Fibroblast of mammary gland (primary cell): ENCODE measurements around the gene RCN2.
A peak's percentile ranks its signal among the peaks of the same experiment; 100 is the strongest.

Experiments
- DNase-seq: peaks from one replicate; pipeline ENCODE4 v3.0.0-alpha.2; 2010; ENCODE audit warnings: low read depth
- H3K4me3 ChIP-seq: 2 replicates; pipeline ENCODE4 v1.5.1; 2011; ENCODE audit warnings: low read depth, mild to moderate bottlenecking, low read length, moderate library complexity; ENCODE audit not compliant: control insufficient read depth
- TF ChIP-seq, protein P1 (sequence below): conservative IDR thresholded peaks from 2 replicates; pipeline ENCODE4 v1.5.1; 2011; ENCODE audit warnings: low read depth, low read length, inconsistent platforms; ENCODE audit not compliant: control insufficient read depth, insufficient read depth

The RCN2 gene

DNA sequence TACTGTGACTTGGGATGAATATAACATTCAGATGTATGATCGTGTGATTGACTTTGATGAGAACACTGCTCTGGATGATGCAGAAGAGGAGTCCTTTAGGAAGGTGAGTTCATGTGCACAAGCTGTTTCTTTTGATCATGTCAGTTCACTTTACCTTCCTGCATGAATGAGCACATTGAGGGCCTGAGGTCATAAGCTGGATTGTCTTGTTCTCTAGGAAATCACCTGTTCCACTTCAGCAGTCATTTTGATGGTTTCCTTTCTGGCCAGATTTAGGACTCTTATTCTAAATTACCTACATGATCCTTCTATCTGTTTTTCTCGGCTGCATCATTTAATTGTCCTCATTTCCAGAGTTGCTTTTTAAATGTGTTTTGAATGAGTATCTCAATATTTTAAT lies 4.1 kb downstream of the RCN2 start:
- no peak for DNase-seq
- TF ChIP-seq, protein P1, sequence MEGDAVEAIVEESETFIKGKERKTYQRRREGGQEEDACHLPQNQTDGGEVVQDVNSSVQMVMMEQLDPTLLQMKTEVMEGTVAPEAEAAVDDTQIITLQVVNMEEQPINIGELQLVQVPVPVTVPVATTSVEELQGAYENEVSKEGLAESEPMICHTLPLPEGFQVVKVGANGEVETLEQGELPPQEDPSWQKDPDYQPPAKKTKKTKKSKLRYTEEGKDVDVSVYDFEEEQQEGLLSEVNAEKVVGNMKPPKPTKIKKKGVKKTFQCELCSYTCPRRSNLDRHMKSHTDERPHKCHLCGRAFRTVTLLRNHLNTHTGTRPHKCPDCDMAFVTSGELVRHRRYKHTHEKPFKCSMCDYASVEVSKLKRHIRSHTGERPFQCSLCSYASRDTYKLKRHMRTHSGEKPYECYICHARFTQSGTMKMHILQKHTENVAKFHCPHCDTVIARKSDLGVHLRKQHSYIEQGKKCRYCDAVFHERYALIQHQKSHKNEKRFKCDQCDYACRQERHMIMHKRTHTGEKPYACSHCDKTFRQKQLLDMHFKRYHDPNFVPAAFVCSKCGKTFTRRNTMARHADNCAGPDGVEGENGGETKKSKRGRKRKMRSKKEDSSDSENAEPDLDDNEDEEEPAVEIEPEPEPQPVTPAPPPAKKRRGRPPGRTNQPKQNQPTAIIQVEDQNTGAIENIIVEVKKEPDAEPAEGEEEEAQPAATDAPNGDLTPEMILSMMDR, result no peak
- H3K4me3 ChIP-seq, result no peak overlapping the region

DNA sequence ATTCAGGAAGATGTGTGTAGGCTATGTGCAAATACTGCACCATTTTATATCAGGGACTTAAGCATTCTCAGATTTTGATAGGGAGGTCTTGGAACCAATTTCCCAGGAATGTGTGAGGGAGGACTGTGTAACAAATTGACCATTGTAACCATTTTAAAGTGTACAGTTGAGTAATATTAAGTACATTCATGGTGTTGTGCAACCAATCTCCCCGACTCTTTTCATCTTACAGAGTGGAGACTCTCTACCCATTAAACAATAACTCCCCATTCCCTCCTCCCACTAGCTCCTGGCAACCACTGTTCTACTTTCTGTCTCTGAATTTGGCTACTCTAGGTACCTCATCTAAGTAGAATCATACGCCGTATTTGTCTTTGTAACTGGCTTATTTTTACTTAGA lies 5.1 kb downstream of the RCN2 start:
- H3K4me3 ChIP-seq, result no peak overlapping the region
- TF ChIP-seq, protein P1, result no peak
- peak; percentile 40 for DNase-seq

DNA sequence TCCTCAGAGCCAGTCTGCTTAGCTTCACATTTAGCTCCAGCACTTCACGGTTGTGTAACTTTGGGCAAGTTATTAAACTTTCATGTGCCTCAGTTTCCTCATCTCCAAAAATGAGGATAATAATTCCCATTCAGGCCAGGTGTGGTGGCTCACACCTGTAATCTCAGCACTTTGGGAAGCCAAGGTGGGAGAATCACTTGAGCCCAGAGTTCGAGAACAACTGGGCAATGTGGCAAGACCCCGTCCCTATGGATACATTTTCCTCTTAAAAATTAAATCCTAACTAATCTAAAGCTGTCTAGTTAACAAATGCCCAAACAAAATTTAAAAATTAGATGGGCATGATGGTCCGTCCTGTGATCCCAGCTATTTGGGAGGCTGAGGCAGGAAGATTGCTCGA lies 7.2 kb downstream of the RCN2 start:
- DNase-seq, result no peak
- TF ChIP-seq, protein P1, result no peak
- no peak overlapping the region for H3K4me3 ChIP-seq

GRCh38 chr15:76939715-76940114 lies 8.2 kb downstream of the RCN2 start:
- no peak for DNase-seq
- TF ChIP-seq, protein P1, result no peak
- H3K4me3 ChIP-seq, result no peak overlapping the region

DNA sequence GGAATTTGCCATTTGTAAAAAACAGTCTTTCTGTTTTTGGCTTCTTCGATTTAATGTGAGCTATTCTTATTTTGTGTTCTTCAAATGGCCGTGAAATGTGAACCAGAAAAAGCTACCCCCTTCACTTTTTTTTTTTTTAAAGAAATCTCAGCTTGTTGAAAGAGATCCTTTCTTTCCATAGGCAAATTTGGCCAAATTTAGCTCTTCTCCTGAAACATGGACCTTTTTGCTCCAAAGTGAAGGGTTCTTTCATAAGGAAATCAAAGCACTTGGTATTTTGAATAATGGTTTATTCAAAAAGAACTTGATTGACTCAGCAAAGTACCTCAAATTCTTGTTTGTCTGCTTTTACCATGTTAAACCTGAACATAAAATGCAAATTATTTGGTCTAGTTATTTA lies 10.1 kb downstream of the RCN2 start:
- DNase-seq, result no peak
- no peak overlapping the region for H3K4me3 ChIP-seq
- TF ChIP-seq, protein P1, result no peak

- TF ChIP-seq, protein P1, result no peak
- H3K4me3 ChIP-seq, result no peak overlapping the region
- DNase-seq, result no peak
Measured at GRCh38 chr15:76942331-76942730, 10.8 kb downstream of the RCN2 start.

- TF ChIP-seq, protein P1, result no peak
- no peak for DNase-seq
- no peak overlapping the region for H3K4me3 ChIP-seq
Measured at GRCh38 chr15:76945494-76946093, 14.0 kb downstream of the RCN2 start.
